Activated T-cell treated with anti-CD3 and anti-CD28 coated beads, Interleukin-2, amount 50 U/mL, for 48 hours (primary cell): ENCODE measurements around the gene SCAPER.
"Not testable (repeated sequence)": the region's sequence is repeated elsewhere in the genome, so short reads cannot be mapped to it uniquely, and the experiment has no call there.

Experiments
- DNase-seq, 2 experiments: peaks; one replicate each; pipeline ENCODE4 v3.0.0-alpha.2; 2020

SCAPER gene

GRCh38 chr15:76555247-76555646 is 349.9 kb downstream of the SCAPER start:
- no peak for DNase-seq

DNA sequence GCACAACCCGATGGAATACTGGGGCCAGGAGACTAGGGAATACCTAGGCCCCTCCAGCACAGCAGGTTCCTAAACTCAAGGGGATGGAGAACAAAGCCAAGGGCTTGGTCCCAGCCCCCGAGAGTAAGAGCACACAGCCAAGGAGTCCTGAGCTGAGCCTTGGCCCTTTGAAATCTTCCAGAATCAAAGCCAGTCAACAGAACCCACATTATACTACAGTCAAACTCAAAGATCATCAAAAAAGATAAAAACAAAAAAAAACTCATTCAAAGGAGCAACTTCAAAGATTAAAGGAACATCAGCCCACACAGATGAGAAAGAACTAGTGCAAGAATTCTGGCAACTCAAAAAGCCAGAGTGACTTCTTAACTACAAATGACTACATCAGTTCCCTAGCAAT is 351.6 kb downstream of the SCAPER start:
- DNase-seq, result no peak

DNA sequence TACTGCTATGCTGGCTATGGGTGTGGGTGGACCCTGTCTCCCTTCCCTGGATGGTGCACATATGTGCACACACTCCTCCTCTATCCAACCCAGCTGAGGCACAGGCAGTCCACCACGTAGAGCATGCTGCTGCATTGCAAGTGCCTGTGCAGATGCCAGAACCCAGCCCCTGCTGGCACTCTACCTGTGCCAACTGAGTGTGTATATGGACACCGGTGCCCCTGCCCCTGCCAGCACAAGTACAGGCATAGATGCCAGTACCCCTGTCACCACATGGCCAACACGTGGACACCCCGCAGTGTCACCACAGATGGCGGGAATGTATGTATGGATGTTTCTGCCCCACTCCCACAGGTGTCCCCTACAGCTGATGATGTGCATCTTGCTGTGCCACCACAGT is 352.0 kb downstream of the SCAPER start:
- no peak for DNase-seq

DNA sequence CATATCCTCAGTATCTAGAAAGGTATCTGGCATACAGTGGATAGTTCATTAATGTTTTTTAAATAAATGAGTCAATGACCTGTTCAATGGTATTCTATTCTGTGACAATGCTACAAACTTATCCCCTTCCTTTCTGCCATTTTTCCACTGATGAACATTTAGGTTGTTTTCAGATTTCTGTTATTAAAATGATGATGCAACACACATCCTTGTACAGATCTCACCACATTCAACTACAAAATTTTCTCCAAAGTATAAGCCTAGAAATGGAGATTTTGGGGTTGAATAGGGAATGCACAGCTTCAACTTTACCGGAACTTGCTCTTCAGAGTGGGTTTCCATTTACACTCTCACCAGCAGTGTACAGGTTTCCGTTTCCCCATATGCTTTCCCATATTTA is 358.3 kb downstream of the SCAPER start:
- no peak for DNase-seq

- DNase-seq, result no peak
These were observed 371.1 kb downstream of the SCAPER start for GRCh38 chr15:76533995-76534394.

DNA sequence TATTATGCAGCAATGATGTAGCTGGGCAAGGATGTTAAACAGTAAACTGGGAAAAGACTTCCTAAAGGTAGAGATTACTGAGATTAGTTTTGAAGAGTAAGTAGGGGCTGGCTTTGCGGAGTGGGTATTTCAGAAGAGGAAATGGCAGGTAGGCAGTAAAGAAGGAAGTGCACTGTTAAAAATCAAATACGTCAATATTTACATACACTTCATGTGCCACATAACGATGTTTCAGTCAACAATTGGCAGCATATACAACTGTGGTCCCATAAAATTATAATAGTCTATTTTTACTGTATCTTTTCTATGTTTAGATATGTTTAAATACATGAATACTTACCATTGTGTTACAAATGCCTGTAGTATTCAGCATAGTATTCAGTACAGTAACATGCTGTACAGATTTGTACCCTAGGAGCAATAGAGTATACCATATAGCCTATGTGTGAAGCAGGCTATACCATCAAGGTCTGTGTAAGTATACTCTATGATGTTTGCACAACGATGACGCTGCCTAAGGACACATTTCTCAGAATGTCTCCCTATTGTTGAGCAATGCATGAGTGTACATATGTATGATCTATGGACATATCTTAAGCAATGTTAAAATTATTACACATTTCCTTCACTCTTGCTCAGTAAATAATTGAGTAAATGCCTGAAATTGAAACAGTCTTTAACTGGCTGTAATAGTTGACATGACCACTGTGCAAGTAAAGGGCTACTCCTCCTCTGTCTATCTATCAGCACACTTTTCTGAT is 371.9 kb downstream of the SCAPER start:
- DNase-seq, result no peak

DNA sequence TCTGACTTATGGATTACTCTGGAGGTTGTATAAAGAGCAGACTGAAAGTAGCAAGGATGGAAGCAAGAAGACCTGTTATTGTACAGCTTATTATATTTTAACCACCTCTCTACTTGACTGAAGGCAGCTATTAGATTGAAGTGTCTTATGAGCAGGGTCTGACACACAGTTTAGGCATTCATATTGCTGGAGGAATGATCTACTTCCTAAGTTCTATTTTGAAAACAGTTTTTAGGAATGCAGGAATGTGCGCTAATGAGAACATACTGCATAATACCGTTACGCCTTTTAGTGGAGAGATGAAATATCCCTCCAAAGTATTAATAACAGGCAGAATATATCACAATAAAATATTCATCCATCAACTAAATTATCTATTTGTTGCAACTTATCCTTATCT is 375.2 kb downstream of the SCAPER start:
- no peak for DNase-seq

GRCh38 chr15:76526111-76526510 is 379.0 kb downstream of the SCAPER start:
- DNase-seq, result no peak

DNA sequence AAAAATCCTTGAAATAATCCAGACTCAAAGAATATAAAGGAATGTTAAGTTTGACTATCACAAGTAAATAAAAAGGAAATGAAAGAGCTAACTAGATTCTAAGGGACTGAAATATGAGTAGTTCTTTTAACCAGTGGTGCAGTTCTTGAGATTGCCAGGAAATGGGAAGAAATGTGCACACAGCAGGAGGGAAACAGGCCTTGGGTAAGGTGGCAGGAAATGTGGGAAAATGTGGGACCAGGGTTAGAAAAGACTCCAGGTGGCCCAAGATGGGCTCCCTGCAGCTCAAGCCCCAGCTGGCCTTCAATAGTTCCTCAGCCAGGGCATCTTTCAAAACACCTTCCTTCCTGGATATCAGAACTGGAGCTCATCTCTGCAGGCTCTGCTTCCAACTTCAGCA is 387.2 kb downstream of the SCAPER start:
- DNase-seq, result no peak

- DNase-seq, result no peak
These were observed 390.9 kb downstream of the SCAPER start for GRCh38 chr15:76514282-76514681.

- DNase-seq, result no peak
These were observed 392.2 kb downstream of the SCAPER start for GRCh38 chr15:76512971-76513370.

GRCh38 chr15:76510663-76511062 is 394.5 kb downstream of the SCAPER start:
- not testable (repeated sequence) for DNase-seq

GRCh38 chr15:76503804-76504203 is 401.3 kb downstream of the SCAPER start:
- DNase-seq, result no peak

- DNase-seq, result no peak
These were observed 402.0 kb downstream of the SCAPER start for GRCh38 chr15:76503121-76503520.

DNA sequence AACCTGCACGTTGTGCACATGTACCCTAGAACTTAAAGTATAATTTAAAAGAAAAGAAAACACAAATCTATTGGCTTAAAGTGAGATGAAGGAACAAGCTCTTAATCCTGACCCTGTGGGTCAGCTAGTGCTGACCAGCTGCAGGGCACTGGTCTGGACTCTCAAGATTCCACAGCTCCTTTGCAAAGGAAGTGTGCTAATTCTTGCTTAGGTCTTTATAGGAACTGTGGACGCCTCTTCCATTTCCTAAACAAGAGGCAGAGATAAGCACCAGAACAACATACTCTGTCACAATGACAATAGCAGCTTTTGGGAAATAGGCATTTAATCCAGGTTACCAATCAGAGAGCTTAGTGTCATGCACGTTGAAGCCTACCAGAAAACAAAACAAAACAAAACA is 402.5 kb downstream of the SCAPER start:
- no peak for DNase-seq

- DNase-seq, result not testable (repeated sequence)
These were observed 403.0 kb downstream of the SCAPER start for GRCh38 chr15:76502185-76502584.

DNA sequence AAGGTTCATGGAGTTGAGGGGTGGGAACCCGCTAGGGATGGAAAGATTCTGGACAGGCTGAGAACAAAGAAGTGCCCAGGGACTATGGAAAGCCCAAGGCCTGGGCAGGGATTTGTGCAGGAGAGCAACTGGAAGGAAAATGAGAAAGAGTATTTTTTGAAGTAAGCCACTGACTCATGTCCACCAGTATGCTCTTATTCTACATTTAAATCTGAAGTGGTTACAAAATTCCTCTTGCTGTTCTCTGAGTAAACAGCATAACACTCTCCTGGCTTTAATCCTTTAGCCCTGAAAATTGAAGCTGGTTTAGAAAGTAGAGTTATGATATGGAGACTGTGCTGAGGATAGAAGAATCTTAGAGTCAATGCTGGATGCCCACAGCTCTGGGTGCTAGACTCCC is 403.4 kb downstream of the SCAPER start:
- DNase-seq, result no peak

DNA sequence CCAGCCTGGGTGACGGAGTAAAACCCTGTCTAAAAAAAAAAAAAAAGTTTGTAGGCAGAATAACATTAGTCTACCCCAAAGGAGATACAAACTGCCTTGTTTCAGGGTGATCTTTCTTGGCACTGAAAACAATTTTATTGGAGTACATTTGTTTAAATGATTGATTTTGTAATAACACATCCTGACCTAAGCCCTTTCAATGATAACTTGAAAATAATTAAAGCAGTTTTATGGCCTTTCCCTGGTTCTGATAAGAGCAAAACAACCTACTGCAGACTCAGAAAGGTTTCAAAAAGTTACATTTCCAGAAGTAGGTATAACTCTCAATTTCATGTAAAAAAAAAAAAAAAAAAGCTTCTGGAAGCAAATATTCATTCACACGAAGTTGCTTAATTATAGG is 404.1 kb downstream of the SCAPER start:
- DNase-seq, result no peak

DNA sequence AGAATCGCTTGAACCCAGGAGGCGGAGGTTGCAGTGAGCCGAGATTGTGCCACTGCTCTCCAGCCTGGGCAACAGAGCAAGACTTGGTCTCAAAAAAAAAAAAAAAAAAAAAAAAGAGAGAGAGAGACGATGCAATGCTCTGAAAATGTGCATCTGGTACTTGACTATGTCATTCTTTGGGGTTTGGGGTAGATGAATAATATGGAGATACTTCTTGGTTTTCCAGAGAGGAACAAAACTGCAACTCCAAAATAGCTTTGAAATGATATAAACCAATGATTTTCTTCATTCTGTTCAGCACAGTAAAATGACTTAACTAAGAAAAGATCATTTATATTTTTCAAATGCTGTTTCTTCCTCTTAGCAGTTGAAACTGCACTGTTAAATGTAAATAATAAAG is 409.7 kb downstream of the SCAPER start:
- no peak for DNase-seq

- no peak for DNase-seq
These were observed 412.6 kb downstream of the SCAPER start for GRCh38 chr15:76492538-76492937.

- no peak for DNase-seq
These were observed 421.4 kb downstream of the SCAPER start for GRCh38 chr15:76483752-76484151.

DNA sequence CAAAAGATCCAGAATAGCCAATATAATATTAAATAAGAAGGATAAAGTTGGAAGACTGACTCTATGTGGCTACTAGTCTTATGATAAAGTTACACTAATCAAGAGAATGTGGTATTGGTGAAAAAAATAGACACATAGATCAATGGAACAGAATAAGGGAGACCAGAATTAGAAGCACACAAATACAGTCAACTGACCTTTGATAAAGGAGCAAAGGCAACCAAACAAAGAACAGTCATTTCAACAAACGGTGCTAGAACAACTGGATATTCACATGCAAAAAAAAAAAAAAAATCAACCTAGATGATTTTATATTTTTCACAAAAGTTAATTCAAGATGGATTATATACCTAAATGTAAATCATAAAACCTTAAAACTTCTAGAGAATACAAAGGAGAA is 422.1 kb downstream of the SCAPER start:
- DNase-seq, result no peak

DNA sequence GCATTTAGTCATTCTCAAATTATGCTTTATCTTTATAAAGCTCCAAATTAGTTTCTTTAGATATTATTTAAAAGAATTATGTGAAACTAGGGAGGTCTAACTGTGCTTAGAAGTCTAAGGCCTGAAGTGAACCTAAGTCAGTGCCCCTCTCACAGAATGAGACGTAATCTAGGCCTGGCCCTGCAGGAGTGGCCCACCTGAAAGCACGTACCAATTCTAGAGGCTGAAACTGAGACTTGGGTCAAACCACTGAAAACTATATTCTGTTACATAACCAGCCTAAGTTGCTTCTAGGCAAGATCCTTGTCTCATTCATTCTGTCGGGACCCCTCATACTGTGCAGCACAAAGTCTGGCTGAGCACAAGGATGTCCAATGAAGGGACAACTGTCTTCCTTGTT is 424.9 kb downstream of the SCAPER start:
- DNase-seq, result no peak

DNA sequence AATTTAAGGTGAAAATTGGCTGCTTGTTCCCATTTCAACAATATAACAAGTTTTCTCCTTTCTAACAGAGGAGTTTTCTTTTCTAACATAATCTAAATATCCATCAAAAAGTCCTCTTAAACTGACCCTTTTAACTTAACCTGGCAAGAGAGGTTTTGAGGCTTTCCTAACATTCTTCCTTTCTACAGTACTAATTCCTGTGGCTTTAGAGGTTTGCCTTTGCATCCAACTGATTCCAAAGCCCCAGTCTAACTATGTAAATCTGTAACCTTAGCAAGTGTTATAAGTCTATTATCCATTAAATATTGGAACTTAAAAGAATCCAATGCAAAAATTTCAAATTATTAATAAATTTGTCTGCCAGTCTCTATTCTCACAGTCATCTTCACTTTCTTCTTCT is 434.4 kb downstream of the SCAPER start:
- no peak for DNase-seq

DNA sequence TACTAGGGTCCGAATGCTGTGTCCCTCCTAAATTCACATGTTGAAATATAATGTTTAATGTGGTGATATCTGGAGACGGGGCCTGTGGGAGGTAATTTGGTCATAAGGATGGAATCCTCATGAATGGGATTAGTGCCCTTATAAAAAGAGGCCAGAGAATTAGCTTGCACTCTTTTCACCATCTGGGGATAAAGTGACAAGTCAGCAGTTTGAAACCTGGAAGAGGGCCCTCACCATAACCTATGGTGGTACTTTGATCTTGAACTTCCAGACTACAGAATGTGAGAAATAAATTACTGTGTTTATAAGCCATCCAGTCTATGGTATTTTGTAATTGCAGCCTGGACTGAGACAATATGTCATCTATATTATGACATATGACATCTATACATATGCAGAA is 436.4 kb downstream of the SCAPER start:
- no peak for DNase-seq
